ENCODE measurements around the gene PRKCZ.
A peak's percentile ranks its signal among the peaks of the same experiment; 100 is the strongest.
"Not testable (repeated sequence)": the region's sequence is repeated elsewhere in the genome, so short reads cannot be mapped to it uniquely, and the experiment has no call there.

PRKCZ gene

DNA sequence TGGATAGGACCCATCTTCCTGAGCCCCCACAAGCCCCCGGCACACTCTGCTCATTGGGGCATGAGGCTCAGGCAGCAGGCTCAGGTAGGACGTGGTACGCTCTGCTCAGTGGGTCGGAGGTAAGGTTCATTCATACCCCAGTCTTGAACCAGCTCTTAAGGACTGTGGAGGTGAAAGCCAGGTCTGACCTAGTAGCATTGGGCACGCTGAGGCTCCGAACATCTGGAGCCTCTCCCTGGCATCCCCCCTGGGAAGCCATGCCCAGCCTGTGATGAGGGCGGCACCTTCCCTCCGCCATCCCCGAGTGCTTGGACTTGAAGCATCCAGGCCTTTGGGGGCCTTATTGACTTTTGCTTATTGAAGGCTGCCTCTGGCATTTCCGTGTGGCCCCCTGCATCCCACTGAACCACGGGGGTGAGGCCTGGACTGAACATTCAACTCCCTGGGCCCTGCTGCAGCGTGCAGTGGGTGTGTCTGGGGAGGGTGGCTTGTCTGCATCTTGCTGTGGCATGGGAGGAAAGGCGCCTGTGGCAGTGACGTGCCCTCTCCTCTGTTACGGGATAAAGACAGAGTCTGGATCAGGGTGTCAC lies 94.4 kb downstream of the PRKCZ start:
- Mint-ChIP-seq H3K9me3 (no peaks in the 10 kb centered on the region), H3K4me1 (peaks cover 5% of the 10 kb centered on the region), H3K27ac (ENCODE audit: low read depth) (no peak overlapping the region), H3K27me3 (no peaks in the 10 kb centered on the region), H3K4me3 (no peak overlapping the region), H3K36me3 (ENCODE audit: insufficient read depth) (peaks cover 1% of the 10 kb centered on the region)
- DNase-seq (ENCODE audit: low spot score in 2 of 2) (no peak), ATAC-seq (replicated peaks; ENCODE audit: extremely low read depth, poor library complexity, severe bottlenecking) (no peak)

GRCh38 chr1:2145946-2146835 lies 96.0 kb downstream of the PRKCZ start:
- H3K4me3 Mint-ChIP-seq: no peak overlapping the region
- H3K27ac Mint-ChIP-seq (ENCODE audit: low read depth): no peak overlapping the region
- no peaks in the 10 kb centered on the region for H3K36me3 Mint-ChIP-seq (ENCODE audit: insufficient read depth)
- H3K9me3 Mint-ChIP-seq: no peaks in the 10 kb centered on the region
- no peaks in the 10 kb centered on the region for H3K27me3 Mint-ChIP-seq
- DNase-seq (ENCODE audit: low spot score in 2 of 2) (no peak), ATAC-seq (replicated peaks; ENCODE audit: extremely low read depth, poor library complexity, severe bottlenecking) (peak; percentile 61)
- no peaks in the 10 kb centered on the region for H3K4me1 Mint-ChIP-seq

GRCh38 chr1:2146836-2147517 lies 96.8 kb downstream of the PRKCZ start:
- no peak for ATAC-seq (replicated peaks; ENCODE audit: extremely low read depth, poor library complexity, severe bottlenecking)
- no peak overlapping the region for H3K27ac Mint-ChIP-seq (ENCODE audit: low read depth)
- no peaks in the 10 kb centered on the region for H3K9me3 Mint-ChIP-seq
- no peak overlapping the region for H3K4me3 Mint-ChIP-seq
- H3K4me1 Mint-ChIP-seq: no peaks in the 10 kb centered on the region
- H3K27me3 Mint-ChIP-seq: no peaks in the 10 kb centered on the region
- H3K36me3 Mint-ChIP-seq (ENCODE audit: insufficient read depth): no peaks in the 10 kb centered on the region
- no peak for DNase-seq (ENCODE audit: low spot score in 2 of 2)

- not testable (repeated sequence) for H3K36me3 Mint-ChIP-seq (ENCODE audit: insufficient read depth)
Measured at GRCh38 chr1:2147869-2148268, 97.7 kb downstream of the PRKCZ start.

DNA sequence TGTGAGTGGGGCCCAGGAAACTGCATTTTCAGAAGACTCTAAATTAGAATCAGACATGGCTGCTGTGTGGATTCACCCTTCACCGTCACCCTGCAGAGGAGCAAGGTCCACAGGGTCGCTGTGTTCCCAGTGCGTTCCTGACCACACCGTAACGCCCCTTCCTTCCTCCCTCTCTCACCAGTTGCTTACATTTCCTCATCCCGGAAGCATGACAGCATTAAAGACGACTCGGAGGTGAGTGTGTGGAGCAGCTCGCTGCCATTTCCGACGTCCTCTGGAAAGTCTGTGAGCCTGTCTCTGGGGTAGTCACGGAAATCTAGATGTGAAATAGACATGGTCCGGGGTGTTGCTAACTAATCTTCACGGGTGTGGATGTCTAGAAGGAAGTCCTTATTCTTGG lies 98.5 kb downstream of the PRKCZ start:
- Mint-ChIP-seq H3K4me1 (peaks cover 4% of the 10 kb centered on the region), H3K27me3 (no peaks in the 10 kb centered on the region), H3K36me3 (ENCODE audit: insufficient read depth) (no peaks in the 10 kb centered on the region), H3K27ac (ENCODE audit: low read depth) (no peak overlapping the region), H3K4me3 (no peak overlapping the region), H3K9me3 (no peaks in the 10 kb centered on the region)
- DNase-seq (ENCODE audit: low spot score in 2 of 2): peak; percentile 30 to 48
- peak; percentile 74 for ATAC-seq (replicated peaks; ENCODE audit: extremely low read depth, poor library complexity, severe bottlenecking)

More at GRCh38 chr1:2147869-2148268, 97.7 kb downstream of the PRKCZ start:
- H3K27ac Mint-ChIP-seq (ENCODE audit: low read depth); H3K4me3 Mint-ChIP-seq; H3K27me3 Mint-ChIP-seq; ATAC-seq (replicated peaks; ENCODE audit: extremely low read depth, poor library complexity, severe bottlenecking); DNase-seq (ENCODE audit: low spot score in 2 of 2); H3K9me3 Mint-ChIP-seq; H3K4me1 Mint-ChIP-seq: not testable (repeated sequence)

- Mint-ChIP-seq H3K4me1 (peaks cover 11% of the 10 kb centered on the region), H3K27ac (ENCODE audit: low read depth) (no peak overlapping the region), H3K4me3 (no peak overlapping the region), H3K36me3 (ENCODE audit: insufficient read depth) (no peaks in the 10 kb centered on the region), H3K27me3 (no peaks in the 10 kb centered on the region), H3K9me3 (peaks cover 5% of the 10 kb centered on the region)
- DNase-seq (ENCODE audit: low spot score in 2 of 2): no peak
- no peak for ATAC-seq (replicated peaks; ENCODE audit: extremely low read depth, poor library complexity, severe bottlenecking)
Measured at GRCh38 chr1:2150801-2151200, 100.6 kb downstream of the PRKCZ start.

DNA sequence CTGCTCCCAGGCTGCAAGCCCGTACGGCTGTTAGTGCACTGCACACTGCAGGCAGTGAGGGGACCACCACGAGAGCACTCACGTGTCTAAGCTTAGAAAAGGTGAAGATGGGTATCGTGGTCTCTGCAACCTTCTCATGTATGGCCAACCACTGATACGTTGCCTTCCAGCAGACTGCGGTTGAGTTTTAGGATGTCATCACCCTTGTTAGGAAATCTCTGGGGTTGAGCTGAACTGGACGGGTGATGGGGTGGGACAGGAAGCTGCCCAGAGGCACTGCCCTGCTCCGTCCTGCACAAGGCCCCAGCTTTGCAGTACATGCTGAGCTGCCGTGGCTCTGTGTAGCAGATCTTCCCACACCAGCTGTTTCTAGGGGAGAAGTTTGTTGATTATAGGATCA lies 101.0 kb downstream of the PRKCZ start:
- H3K4me1 Mint-ChIP-seq: peaks cover 11% of the 10 kb centered on the region
- DNase-seq (ENCODE audit: low spot score in 2 of 2) (no peak), ATAC-seq (replicated peaks; ENCODE audit: extremely low read depth, poor library complexity, severe bottlenecking) (no peak)
- H3K27me3 Mint-ChIP-seq: no peaks in the 10 kb centered on the region
- peaks cover 5% of the 10 kb centered on the region for H3K9me3 Mint-ChIP-seq
- peaks cover 3% of the 10 kb centered on the region for H3K36me3 Mint-ChIP-seq (ENCODE audit: insufficient read depth)
- H3K4me3 Mint-ChIP-seq: no peak overlapping the region
- no peak overlapping the region for H3K27ac Mint-ChIP-seq (ENCODE audit: low read depth)

- ATAC-seq (replicated peaks; ENCODE audit: extremely low read depth, poor library complexity, severe bottlenecking) (no peak), DNase-seq (ENCODE audit: low spot score in 2 of 2) (no peak)
- Mint-ChIP-seq H3K27me3 (no peaks in the 10 kb centered on the region), H3K36me3 (ENCODE audit: insufficient read depth) (peaks cover 6% of the 10 kb centered on the region), H3K9me3 (peaks cover 5% of the 10 kb centered on the region), H3K4me3 (no peak overlapping the region), H3K27ac (ENCODE audit: low read depth) (no peak overlapping the region), H3K4me1 (peaks cover 15% of the 10 kb centered on the region)
Measured at GRCh38 chr1:2151911-2152310, 101.7 kb downstream of the PRKCZ start.

- no peaks in the 10 kb centered on the region for H3K27me3 Mint-ChIP-seq
- no peak overlapping the region for H3K4me3 Mint-ChIP-seq
- peaks cover 5% of the 10 kb centered on the region for H3K9me3 Mint-ChIP-seq
- DNase-seq (ENCODE audit: low spot score in 2 of 2): no peak
- peaks cover 8% of the 10 kb centered on the region for H3K36me3 Mint-ChIP-seq (ENCODE audit: insufficient read depth)
- peak; percentile 6 for ATAC-seq (replicated peaks; ENCODE audit: extremely low read depth, poor library complexity, severe bottlenecking)
- H3K4me1 Mint-ChIP-seq: peaks cover 15% of the 10 kb centered on the region
- no peak overlapping the region for H3K27ac Mint-ChIP-seq (ENCODE audit: low read depth)
Measured at GRCh38 chr1:2152954-2153353, 102.7 kb downstream of the PRKCZ start.

DNA sequence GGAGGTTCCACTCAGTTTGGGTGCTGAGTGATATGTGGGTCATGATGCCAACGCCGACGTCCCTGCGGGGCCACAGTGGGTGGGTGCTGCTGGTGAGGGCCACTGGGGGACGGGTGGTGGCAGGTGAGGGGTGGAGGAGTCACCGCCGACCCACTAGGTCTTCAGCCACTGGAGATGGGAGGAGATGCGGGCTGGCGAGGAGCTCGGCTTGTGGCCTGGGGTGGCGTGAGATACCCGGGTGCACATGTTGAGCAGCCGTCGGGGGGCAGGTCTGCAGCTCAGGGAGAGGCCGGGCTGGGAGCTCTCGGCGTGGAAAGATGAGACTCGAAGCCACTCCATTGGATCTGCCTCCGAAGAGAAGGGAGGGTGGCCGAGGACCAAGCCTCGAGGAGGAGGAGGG lies 103.8 kb downstream of the PRKCZ start:
- peaks cover 9% of the 10 kb centered on the region for H3K36me3 Mint-ChIP-seq (ENCODE audit: insufficient read depth)
- no peak overlapping the region for H3K27ac Mint-ChIP-seq (ENCODE audit: low read depth)
- peaks cover 5% of the 10 kb centered on the region for H3K9me3 Mint-ChIP-seq
- peaks cover 20% of the 10 kb centered on the region for H3K4me1 Mint-ChIP-seq
- no peak for DNase-seq (ENCODE audit: low spot score in 2 of 2)
- no peak overlapping the region for H3K4me3 Mint-ChIP-seq
- ATAC-seq (replicated peaks; ENCODE audit: extremely low read depth, poor library complexity, severe bottlenecking): no peak
- no peaks in the 10 kb centered on the region for H3K27me3 Mint-ChIP-seq

DNA sequence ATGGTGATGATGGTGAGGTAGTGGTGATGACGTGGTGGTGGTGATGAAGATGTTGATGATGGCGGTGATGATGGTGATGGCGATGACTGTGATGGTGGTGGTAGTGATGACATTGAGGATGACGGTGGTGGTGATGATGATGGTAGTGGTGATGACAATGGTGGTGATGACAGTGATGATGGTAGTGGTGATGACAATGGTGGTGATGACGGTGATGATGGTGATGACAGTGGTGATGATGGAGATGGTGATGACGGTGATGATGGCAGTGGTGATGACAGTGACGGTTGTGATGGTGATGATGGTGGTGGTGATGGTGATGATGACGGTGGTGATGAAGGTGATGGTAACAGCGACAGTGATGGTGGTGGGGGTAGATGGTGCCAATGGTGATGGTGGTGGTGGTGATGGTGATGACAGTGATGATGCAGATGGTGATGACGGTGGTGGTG lies 105.0 kb downstream of the PRKCZ start:
- peaks cover 10% of the 10 kb centered on the region for H3K36me3 Mint-ChIP-seq (ENCODE audit: insufficient read depth)
- peaks cover 5% of the 10 kb centered on the region for H3K9me3 Mint-ChIP-seq
- H3K27ac Mint-ChIP-seq (ENCODE audit: low read depth): peak overlapping the region; percentile 10
- ATAC-seq (replicated peaks; ENCODE audit: extremely low read depth, poor library complexity, severe bottlenecking): no peak
- H3K4me3 Mint-ChIP-seq: no peak overlapping the region
- H3K27me3 Mint-ChIP-seq: no peaks in the 10 kb centered on the region
- DNase-seq (ENCODE audit: low spot score in 2 of 2): no peak
- H3K4me1 Mint-ChIP-seq: peaks cover 24% of the 10 kb centered on the region

GRCh38 chr1:2155788-2156187 lies 105.6 kb downstream of the PRKCZ start:
- no peak for ATAC-seq (replicated peaks; ENCODE audit: extremely low read depth, poor library complexity, severe bottlenecking)
- Mint-ChIP-seq H3K27me3 (no peaks in the 10 kb centered on the region), H3K9me3 (peaks cover 5% of the 10 kb centered on the region), H3K27ac (ENCODE audit: low read depth) (no peak overlapping the region), H3K4me3 (no peak overlapping the region), H3K36me3 (ENCODE audit: insufficient read depth) (peaks cover 12% of the 10 kb centered on the region), H3K4me1 (peaks cover 30% of the 10 kb centered on the region)
- no peak for DNase-seq (ENCODE audit: low spot score in 2 of 2)
